Measurements from ENCODE around the gene SH3BP5.

Gene SH3BP5

DNA sequence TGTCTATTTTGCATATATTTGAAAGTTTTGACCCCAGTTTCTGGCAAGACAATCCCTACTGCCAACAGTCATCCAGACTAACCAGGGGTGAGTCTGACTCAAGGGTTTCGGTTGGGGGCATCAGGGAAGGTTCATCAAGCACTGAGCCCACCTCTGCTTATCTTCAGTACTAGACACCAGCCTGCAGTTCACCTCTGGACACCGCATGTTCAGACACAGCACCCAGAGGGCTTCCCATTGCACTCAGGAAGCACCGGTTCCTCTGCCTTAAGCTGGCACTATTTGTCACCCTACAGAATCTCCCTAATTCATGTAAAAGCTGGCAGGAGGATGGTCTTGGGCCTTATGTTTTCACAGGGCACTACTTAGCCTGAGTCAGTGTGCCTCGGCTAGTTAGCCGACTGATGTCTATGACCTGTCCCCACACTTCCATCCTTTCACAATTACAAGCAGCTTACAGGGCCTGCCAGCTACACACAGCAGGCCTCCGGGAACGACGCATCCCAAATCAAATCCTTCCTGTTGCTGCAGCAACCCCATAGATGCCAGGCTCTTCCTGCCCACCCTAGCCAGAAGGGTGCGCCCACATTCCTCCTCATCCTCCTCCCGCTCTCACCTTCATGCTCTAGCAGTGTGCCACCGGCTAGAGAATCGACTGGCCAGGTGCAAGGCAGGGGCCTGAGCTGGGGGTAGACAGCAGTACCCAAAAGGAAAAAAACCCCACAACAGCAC, 52.5 kb downstream of the SH3BP5 start:
- in situ Hi-C loops (cut with MboI; ENCODE audit: low sequenced_read_pairs) = loop anchor here (10.0 kb wide), 1 partner anchor 55 kb away; the partner anchor contains the start of gene SH3BP5

DNA sequence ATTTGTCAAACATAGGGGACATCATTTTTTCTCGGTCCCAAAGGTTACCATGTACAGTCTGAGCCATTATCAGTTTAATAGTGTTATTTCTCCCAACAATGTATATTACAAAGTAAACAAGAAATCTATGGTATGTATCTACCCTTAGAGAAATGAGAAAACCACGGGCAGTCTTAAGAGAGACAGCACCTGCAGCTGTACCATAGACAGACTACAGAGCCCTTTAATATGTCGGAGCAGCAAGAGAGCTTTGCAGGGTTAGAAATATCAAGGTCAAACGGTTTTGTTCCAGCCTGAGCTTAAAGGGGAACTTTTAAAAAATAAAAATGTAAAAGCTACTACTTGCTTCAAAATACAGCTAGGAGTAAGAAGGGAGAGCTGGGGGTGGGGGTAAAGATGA, 53.2 kb downstream of the SH3BP5 start:
- in situ Hi-C loops (cut with MboI; ENCODE audit: low sequenced_read_pairs) = loop anchor here (10.0 kb wide), 1 partner anchor 56 kb away; the partner anchor contains the start of gene SH3BP5

DNA sequence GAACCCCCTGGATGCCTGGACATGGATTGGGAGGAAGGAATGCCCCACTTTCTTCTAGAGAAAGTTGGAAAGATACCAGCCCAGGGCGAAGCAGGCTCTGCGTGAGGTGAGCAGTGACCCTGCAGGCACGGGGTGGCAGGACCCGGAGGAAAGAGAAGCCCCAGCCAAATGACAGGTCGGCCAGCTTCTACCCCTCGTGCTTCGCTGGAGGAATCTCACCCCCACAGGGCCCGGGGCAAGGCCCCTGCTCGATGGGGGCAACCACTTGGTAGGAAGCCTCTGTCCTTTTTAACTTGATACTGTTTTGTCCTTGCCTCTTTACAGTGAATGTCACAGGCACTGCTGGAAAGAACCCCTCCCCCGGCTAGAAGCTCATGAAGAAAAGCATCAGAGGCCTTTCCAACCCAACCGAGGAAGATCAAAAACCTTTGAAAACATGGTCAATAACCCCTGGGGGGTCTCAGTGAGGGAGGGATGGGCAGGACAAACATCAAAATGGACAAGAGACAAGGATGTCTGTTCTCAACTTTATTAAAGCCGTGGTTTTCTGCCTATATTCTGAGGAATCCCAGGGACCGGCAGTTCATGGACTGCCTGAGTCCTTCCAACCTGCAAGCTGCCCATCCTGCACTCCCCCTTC, 54.4 kb downstream of the SH3BP5 start:
- in situ Hi-C loops (cut with MboI; ENCODE audit: low sequenced_read_pairs) = loop anchor here (10.0 kb wide), 1 partner anchor 57 kb away; the partner anchor contains the start of gene SH3BP5

DNA sequence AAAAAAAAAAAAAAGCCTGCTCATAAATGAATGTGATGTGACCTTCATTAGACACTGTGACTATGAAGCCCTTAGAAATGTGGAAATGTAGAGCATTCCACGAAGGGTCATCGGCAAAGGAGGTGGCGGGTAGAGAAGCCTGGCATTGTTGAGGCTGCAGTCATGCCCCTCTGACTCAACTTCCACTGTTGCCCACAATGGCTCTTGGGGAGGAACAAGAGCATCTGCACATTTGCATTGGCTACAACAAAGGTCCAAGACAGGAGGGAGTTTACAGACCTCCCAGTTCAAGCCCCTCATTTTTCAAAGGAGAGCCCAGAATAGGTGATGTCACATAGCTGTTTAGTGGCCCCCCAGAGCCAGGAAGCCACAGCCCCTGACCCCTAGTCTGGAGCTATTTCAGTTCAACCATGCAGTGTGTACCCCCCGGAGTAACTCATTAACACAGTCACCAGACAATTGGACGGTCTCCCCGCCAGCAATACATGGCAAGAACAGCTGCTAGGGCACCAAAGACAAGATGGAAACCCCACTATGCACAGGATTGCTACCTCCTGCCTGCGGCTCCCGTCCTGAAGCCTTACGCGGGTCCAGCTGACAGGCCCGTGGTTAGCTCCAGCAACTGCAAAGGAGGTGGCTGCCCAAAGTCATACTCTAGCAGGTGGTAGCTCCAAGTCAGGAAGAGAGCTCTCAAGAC, 56.2 kb downstream of the SH3BP5 start:
- in situ Hi-C loops (cut with MboI; ENCODE audit: low sequenced_read_pairs) = loop anchor here (10.0 kb wide), 1 partner anchor 59 kb away; the partner anchor contains the start of gene SH3BP5

DNA sequence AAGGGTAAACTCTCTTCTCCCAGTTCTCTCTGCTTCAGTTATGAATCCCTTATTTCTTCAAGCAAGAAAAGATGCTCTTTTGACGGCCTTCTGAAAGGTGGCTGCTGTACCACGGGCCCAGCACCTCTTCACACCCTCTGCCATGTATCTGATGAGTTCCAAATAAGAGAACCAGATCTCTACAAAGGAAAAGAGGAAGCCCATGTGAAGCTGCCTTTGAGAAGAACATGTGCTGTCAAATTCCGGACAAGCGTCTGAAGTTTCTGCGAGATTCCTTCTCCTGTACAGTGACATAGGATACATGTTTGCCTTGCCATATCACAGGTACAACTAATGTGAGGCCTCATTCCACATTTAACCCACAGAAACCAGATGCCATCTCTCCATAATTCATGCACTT, 59.2 kb downstream of the SH3BP5 start:
- in situ Hi-C loops (cut with MboI; ENCODE audit: low sequenced_read_pairs) = loop anchor here (5.0 to 10.0 kb wide), 2 partner anchors 62 to 104 kb away; partner anchors contain the start of gene SH3BP5

DNA sequence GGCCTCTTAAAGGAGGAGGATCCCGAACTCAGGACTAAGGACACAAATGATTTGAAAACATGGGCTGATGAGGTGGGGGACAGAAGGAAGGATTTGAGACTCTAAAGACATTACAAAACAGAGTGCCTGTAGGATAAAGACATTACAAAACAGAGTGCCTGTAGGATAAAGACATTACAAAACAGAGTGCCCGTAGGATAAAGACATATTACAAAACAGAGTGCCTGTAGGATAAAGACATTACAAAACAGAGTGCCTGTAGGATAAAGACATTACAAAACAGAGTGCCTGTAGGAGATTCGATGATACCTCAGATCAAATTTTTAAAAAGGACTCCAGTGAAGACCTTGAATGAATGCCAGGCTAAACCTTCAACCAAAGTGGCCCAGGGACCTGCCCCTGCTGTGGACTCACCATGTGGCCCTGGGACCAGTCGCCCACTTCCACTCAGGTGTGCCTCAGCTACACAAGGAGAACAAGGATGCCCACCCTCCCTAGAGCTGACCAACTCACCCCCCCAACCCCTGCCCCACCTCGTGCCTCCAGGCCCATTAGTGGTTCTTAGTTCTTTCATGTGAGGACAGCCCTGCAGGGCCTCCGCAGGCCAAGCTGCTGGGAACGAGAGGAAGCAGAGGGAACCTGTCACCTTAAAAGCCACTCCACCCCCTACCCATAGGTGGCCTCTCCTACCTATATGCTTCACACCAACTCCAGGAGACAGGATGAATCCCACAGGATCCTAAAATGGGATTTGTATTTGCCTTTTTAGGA, 59.8 kb downstream of the SH3BP5 start:
- in situ Hi-C loops (cut with MboI; ENCODE audit: low sequenced_read_pairs) = loop anchor here (5.0 to 10.0 kb wide), 2 partner anchors 62 to 105 kb away; partner anchors contain the start of gene SH3BP5

DNA sequence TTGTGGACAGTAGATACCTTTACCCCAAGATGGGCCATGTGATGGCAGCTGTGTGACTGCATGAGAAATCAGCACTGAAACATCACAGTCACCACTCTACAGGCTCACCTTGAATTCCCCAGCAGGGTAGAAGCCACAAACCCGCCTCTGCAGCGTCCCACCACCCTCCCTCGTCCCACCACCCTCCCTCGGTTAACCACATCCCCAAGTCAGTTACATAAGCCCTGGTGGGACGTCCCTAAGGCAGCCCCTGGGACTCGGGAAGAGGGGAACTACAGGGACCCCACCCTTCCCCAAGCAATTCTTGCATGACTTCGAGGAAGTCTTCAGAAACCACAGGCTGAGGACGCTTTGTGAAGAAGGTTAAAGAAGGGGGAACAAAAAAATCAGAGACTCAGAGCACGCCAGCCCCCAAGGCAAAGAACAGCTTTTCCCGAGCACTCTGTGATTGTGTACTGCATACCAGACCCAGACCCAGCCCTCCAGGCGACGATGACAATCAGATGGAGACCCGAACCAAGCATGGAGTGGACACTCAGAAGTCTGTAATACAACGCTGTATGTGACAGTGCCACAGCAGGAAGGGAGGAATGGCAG, 60.5 kb downstream of the SH3BP5 start:
- in situ Hi-C loops (cut with MboI; ENCODE audit: low sequenced_read_pairs) = loop anchor here (5.0 to 10.0 kb wide), 2 partner anchors 63 to 105 kb away; partner anchors contain the start of gene SH3BP5

DNA sequence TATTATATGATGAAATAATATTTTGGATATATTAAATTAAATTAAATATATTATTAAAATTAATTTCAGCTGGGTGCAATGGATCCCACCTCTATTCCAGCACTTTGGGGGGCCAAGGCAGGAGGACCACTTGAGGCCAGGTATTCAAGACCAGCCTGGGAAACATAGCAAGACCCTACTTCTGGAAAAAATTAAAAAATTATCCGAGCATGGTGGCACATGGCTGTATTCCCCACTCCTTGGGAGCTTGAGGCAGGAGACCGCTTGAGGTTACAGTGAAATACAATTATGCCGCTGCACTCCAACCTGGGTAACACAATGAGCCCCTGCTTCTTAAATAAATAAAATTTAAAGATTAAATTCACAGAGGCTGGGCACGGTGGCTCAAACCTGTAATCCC, 61.4 kb downstream of the SH3BP5 start:
- in situ Hi-C loops (cut with MboI; ENCODE audit: low sequenced_read_pairs) = loop anchor here (5.0 to 10.0 kb wide), 2 partner anchors 64 to 106 kb away; partner anchors contain the start of gene SH3BP5

DNA sequence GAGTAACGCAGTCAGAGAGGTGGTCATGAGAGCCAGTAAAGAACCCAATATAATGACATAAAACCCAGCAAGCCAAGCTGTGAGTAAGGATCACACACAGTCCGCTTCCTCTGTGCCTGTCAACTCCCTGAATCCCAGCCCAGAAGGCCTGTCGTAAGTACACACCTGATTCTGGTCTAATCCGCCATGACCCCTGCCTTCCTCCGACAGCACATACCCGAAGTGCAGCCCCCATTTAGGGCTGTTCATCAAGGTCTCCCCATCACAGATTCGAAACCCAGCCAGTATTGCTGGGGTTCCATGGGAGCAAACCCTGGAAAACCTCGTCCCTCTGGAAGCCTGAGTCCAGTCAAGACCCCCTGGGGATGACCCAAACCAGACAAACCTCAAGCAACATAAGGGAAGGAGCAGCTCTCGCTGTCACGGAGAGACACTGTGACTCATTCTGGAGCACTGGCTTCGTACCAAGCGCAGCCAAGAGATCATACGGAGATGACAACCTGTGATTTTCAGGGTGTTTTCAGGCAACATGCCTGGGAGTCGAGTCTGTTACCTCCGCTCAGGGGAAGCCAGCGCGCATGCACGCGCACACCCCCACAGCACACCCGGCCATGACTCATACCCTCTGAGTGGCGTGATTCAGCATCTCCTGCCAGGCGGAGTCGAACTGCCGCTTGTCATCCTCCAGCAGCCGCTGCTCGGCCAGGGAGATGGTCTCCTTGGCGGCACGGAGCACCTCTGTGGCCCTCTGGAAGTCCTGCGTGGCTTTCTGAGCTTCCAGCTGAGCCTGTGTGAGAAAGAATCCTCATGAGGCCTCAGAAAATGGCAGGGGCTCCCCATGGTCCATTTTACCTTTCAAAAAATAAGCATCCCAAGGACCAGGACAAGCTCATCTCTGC, 63.0 kb downstream of the SH3BP5 start:
- in situ Hi-C loops (cut with MboI; ENCODE audit: low sequenced_read_pairs) = loop anchor here (10.0 kb wide), 1 partner anchor 295 kb away; no protein-coding TSS in a partner anchor

DNA sequence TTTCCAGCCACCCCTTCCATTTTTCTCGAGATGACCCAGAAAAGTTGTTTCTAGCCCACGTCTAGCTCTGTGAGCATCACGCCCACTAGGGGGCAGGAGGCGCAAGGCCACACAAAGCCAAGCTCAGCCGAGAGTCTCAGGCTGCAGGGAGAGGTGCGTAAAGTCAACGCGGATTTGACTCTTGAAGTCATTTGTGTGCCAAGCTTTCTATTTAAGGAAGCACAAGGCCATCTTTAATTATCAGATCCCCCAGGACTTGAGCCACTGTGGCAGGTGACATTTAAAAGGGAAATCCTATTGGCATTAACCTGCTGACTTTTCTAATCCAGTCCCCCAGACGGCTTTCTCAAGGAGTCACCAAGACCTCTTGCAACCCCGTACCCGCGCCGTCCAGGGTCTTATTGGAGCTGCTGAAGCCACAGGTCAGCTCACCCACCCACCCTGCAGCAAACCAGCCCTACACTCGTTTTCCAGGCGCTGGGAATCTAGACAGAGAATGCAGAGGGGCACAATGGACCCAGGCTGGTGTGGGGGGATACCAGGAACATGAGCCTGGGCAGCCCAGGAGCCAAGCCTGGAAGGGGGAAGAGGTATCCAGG, 64.3 kb downstream of the SH3BP5 start:
- in situ Hi-C loops (cut with MboI; ENCODE audit: low sequenced_read_pairs) = loop anchor here (10.0 kb wide), 1 partner anchor 297 kb away; no protein-coding TSS in a partner anchor

DNA sequence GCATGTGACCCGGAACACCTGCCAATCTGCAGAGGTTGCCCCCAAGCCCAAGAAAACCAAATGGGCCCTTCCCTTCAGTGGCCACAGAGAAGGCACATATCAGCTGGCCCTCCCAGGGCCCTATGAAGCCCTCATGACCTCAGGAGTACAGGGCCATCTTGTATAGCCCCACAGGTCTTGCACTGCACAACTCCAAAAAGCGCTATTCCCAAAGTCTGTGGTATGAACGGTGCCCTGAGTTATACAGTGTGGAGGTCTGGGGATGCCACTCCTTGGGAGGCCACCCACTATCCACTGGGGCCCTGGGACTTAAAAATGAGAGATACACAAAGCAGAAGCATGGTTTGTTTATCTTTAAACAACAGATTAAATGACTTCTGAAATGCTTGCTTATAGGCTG, 64.9 kb downstream of the SH3BP5 start:
- in situ Hi-C loops (cut with MboI; ENCODE audit: low sequenced_read_pairs) = loop anchor here (10.0 kb wide), 1 partner anchor 297 kb away; no protein-coding TSS in a partner anchor

DNA sequence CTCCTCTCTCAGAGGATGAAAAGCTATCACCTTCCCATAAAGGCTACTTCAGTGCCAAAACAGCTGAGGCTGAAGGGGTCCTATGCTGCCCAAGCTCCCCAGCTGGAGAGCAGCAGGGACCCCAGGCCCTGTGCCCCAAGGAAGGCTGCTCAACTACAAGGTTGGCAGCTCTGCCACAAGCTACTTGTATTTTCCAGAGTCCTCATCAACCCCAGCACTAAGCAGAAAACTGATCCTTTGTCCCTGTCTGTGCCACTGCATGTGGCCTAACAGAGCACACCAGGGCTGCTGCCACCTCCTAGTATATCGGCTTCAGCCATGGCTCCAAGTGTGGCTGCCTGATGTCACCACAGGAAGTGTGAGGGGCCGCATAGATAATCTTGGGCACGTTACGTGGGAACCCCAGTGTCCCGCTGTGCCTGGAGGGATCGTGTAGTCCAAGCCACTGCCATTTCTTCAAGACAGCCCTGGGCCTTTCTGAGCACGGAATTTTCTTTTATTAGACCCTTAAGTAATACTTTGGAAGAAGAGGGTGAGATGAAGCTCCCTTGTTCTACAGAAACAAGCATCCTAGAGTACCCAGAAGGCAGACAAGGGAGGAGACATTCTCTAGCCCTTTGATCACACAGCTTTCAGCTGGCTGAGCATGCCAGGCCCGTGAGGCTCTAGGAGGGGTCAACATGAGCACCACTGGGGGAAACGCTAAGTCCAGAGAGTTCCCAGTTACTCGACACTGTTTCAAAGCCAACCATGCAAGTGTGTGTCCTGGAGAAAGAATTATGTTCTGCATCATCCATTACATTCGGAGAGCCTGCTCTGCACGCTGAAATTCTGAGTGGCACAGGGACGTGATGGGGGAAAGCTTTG, 65.6 kb downstream of the SH3BP5 start:
- in situ Hi-C loops (cut with MboI; ENCODE audit: low sequenced_read_pairs) = loop anchor here (10.0 kb wide), 1 partner anchor 298 kb away; no protein-coding TSS in a partner anchor

DNA sequence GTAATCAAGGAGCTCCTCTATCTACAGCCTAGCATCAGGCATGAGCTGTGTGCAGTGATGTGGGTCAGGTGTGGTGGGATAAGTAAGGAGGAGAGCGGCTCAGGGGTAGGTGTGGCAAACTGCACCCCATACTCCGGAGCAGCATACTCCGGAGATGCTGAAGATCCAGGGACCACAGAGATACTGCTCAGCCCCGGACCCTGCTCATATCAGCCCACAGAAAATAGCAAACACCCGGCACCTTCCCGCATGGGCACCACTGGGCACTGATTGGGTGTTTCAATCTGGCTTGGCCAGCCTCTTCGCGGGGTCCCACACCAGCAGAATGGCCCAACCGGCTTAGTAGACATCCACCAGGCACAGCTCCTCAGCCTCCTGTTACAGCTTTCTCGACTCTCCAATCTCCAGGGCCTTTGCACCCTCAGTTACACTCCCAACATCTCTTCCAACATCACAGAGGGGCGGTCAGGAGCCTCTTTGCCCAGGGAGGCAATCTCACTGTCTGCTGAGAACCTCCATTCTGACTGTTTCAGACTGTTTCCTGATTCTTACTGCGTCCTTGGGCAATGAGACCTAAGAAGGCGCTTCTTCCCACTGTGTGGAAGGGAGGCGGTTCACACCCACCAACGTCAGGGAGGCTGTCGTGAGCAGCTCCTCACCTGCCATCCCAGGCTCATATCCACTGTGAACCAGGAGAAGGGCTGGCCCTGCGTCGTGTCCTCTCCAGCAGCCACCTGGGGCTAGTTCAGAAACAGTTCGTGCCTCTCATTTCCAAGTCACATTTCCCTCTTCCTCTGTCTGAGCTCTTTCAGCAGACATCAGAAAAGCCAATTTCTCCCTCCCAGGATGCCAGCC, 66.5 kb downstream of the SH3BP5 start:
- in situ Hi-C loops (cut with MboI; ENCODE audit: low sequenced_read_pairs) = loop anchor here (10.0 kb wide), 1 partner anchor 299 kb away; no protein-coding TSS in a partner anchor

DNA sequence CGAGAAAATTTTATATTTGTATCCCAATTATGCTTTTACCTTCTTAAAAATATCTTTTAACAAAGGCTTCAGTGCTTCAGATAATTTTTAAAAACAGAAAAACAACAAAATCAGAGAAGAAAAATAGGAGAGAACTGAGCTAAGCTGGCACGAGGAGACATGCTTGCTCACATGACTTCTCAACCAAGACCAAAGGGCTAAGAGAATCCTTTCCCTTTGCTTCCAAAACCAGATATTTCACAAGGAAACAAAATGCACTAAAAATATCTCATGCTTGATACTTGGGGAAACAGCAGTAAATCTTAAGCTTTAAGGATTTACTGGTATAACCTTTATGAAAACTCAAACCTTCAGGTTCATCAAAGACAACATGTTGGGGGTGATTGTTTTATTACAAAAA, 67.9 kb downstream of the SH3BP5 start:
- in situ Hi-C loops (cut with MboI; ENCODE audit: low sequenced_read_pairs) = loop anchor here (10.0 kb wide), 1 partner anchor 300 kb away; no protein-coding TSS in a partner anchor

DNA sequence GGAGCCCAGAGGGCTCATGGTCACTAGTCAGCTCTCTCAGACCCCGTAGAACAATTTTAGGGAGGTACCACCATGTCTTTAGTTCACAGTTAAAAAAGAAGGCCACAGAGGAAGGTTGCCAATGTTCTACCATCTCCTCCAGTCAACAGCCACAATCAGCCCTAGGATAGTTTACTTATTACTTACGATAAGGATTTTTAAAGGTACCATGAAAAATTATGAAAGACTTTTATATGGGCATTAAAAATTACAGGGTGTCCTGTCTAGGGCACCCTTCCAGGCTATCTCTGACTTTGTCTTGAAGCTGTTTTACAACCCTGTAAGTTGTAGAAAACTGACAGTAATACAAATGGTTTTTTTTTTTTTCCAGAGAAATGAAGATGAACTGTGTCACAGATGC, 68.5 kb downstream of the SH3BP5 start:
- in situ Hi-C loops (cut with MboI; ENCODE audit: low sequenced_read_pairs) = loop anchor here (10.0 kb wide), 1 partner anchor 301 kb away; no protein-coding TSS in a partner anchor

DNA sequence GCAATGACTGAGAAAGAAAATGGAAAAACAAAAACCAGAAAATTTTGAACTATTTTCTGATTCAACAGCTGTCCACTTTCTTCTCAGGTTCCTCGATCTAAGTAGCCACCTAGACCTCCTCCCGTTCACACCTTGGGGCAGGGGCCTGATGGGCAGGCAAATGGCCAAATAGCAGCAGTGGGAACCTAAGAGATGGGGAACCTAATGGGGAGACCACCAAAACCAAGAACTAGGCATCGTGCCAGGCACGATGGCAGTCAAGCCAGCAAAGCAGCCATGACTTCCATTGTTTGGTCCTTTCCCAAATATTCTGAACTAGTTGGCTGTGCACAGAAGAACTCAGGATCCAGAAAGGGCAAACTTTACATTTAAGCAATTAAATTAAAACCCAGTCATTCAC, 69.3 kb downstream of the SH3BP5 start:
- in situ Hi-C loops (cut with MboI; ENCODE audit: low sequenced_read_pairs) = loop anchor here (10.0 kb wide), 1 partner anchor 302 kb away; no protein-coding TSS in a partner anchor
